Measurements from ENCODE around the gene ATP2C2.

Gene ATP2C2

GRCh38 chr16:84513666-84514065, 145.3 kb downstream of the ATP2C2 start:
- no peak for DNase-seq (ENCODE audit: low spot score)

All from GM03348 (cell line).